ENCODE data around the gene CD86.

DNA sequence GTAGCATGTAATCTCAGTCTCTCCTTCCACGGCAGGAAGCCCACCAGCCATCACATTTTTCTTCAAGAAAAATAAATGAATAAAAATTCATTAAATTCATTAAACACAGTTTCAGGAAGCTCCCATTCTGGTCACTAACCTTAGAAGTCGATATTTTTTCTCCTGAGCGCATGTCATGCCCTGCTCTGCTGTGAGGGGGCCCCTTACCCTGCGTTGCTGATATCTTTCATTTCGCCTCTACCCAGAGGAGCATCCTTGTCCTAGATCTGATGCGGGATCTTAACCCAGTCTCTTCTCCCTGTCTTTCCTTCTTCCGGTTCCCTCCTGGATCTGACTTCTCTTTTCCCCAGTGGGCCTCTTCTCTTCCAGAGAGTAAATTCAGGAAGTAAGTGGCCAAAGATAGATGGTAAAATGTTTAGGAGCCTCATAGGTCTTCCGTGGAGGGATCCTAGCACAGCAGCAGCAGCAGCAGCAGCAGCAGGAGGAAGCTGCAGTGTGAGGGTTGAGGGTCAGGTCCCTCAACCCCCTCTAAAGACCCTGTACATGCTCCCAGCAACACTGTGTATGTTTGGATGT lies 31.7 kb upstream of the CD86 start:
- TF ChIP-seq, protein P1, sequence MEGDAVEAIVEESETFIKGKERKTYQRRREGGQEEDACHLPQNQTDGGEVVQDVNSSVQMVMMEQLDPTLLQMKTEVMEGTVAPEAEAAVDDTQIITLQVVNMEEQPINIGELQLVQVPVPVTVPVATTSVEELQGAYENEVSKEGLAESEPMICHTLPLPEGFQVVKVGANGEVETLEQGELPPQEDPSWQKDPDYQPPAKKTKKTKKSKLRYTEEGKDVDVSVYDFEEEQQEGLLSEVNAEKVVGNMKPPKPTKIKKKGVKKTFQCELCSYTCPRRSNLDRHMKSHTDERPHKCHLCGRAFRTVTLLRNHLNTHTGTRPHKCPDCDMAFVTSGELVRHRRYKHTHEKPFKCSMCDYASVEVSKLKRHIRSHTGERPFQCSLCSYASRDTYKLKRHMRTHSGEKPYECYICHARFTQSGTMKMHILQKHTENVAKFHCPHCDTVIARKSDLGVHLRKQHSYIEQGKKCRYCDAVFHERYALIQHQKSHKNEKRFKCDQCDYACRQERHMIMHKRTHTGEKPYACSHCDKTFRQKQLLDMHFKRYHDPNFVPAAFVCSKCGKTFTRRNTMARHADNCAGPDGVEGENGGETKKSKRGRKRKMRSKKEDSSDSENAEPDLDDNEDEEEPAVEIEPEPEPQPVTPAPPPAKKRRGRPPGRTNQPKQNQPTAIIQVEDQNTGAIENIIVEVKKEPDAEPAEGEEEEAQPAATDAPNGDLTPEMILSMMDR (IDR thresholded peaks at IDR 0.05 in 4 of 5, conservative IDR thresholded peaks at IDR 0.05 in 1 of 5) = no peak
- TF ChIP-seq POLR2A (IDR thresholded peaks at IDR 0.05) = no peak

Measured in gastrocnemius medialis (tissue), 4 donors.